ENCODE measurements around the gene SPCS2. TPM values are rescaled to one million over a fixed set of nuclear protein-coding genes. Genes with fewer than 3 reads are reported as not detected.
A peak's percentile ranks its signal among the peaks of the same experiment; 100 is the strongest.

SPCS2 gene
- total RNA-seq, 1 donor from 2014 or later = 186 TPM

GRCh38 chr11:74923125-74923524, 25.9 kb upstream of the SPCS2 start:
- no peaks in the 10 kb centered on the region for H3K27me3 Mint-ChIP-seq (ENCODE audit: low read depth)
- no peaks in the 10 kb centered on the region for H3K4me1 Mint-ChIP-seq
- H3K27ac Mint-ChIP-seq (ENCODE audit: unreplicated experiment) = no peak overlapping the region
- no peak for DNase-seq (ENCODE audit: low read depth, low spot score)
- peaks cover 12% of the 10 kb centered on the region for H3K36me3 Mint-ChIP-seq (ENCODE audit: low read depth)
- no peak overlapping the region for H3K4me3 Mint-ChIP-seq
- no peak for TF ChIP-seq CTCF (conservative IDR thresholded peaks at IDR 0.05)
- H3K9me3 Mint-ChIP-seq = peaks cover 2% of the 10 kb centered on the region

- Mint-ChIP-seq H3K4me3 (no peak overlapping the region), H3K27me3 (ENCODE audit: low read depth) (no peaks in the 10 kb centered on the region), H3K9me3 (peaks cover 2% of the 10 kb centered on the region), H3K27ac (ENCODE audit: unreplicated experiment) (no peak overlapping the region), H3K4me1 (no peaks in the 10 kb centered on the region), H3K36me3 (ENCODE audit: low read depth) (peaks cover 3% of the 10 kb centered on the region)
- DNase-seq (ENCODE audit: low read depth, low spot score) = no peak
- TF ChIP-seq CTCF (conservative IDR thresholded peaks at IDR 0.05) = no peak
Measured at GRCh38 chr11:74925281-74925680, 23.8 kb upstream of the SPCS2 start.

GRCh38 chr11:74926304-74927030, 22.6 kb upstream of the SPCS2 start:
- Mint-ChIP-seq H3K9me3 (peaks cover 2% of the 10 kb centered on the region), H3K27ac (ENCODE audit: unreplicated experiment) (no peak overlapping the region), H3K27me3 (ENCODE audit: low read depth) (no peaks in the 10 kb centered on the region), H3K4me1 (no peaks in the 10 kb centered on the region), H3K4me3 (no peak overlapping the region), H3K36me3 (ENCODE audit: low read depth) (peaks cover 1% of the 10 kb centered on the region)
- no peak for TF ChIP-seq CTCF (conservative IDR thresholded peaks at IDR 0.05)
- no peak for DNase-seq (ENCODE audit: low read depth, low spot score)

- H3K4me3 Mint-ChIP-seq = no peak overlapping the region
- no peaks in the 10 kb centered on the region for H3K36me3 Mint-ChIP-seq (ENCODE audit: low read depth)
- H3K4me1 Mint-ChIP-seq = no peaks in the 10 kb centered on the region
- no peaks in the 10 kb centered on the region for H3K27me3 Mint-ChIP-seq (ENCODE audit: low read depth)
- no peaks in the 10 kb centered on the region for H3K9me3 Mint-ChIP-seq
- no peak for DNase-seq (ENCODE audit: low read depth, low spot score)
- TF ChIP-seq CTCF (conservative IDR thresholded peaks at IDR 0.05) = no peak
- H3K27ac Mint-ChIP-seq (ENCODE audit: unreplicated experiment) = no peak overlapping the region
Measured at GRCh38 chr11:74927496-74927895, 21.6 kb upstream of the SPCS2 start.

GRCh38 chr11:74929431-74930363, 19.4 kb upstream of the SPCS2 start:
- H3K27me3 Mint-ChIP-seq (ENCODE audit: low read depth) = no peaks in the 10 kb centered on the region
- TF ChIP-seq CTCF (conservative IDR thresholded peaks at IDR 0.05) = peak; percentile 93
- no peak overlapping the region for H3K27ac Mint-ChIP-seq (ENCODE audit: unreplicated experiment)
- no peaks in the 10 kb centered on the region for H3K4me1 Mint-ChIP-seq
- H3K4me3 Mint-ChIP-seq = no peak overlapping the region
- no peaks in the 10 kb centered on the region for H3K9me3 Mint-ChIP-seq
- H3K36me3 Mint-ChIP-seq (ENCODE audit: low read depth) = no peaks in the 10 kb centered on the region
- DNase-seq (ENCODE audit: low read depth, low spot score) = peak; percentile 57
